T1000 (cell line): ENCODE data around the gene CIAO2B.
"Not testable (repeated sequence)": the region's sequence is repeated elsewhere in the genome, so short reads cannot be mapped to it uniquely, and the experiment has no call there.

Experiments
- DNase-seq: peaks from one replicate; lab custom pipeline; 2025; ENCODE audit warnings: mixed read lengths; lab: John Stamatoyannopoulos, UW

Gene CIAO2B

GRCh38 chr16:66955363-66956153 is 21.4 kb upstream of the CIAO2B start:
- DNase-seq = not testable (repeated sequence)

DNA sequence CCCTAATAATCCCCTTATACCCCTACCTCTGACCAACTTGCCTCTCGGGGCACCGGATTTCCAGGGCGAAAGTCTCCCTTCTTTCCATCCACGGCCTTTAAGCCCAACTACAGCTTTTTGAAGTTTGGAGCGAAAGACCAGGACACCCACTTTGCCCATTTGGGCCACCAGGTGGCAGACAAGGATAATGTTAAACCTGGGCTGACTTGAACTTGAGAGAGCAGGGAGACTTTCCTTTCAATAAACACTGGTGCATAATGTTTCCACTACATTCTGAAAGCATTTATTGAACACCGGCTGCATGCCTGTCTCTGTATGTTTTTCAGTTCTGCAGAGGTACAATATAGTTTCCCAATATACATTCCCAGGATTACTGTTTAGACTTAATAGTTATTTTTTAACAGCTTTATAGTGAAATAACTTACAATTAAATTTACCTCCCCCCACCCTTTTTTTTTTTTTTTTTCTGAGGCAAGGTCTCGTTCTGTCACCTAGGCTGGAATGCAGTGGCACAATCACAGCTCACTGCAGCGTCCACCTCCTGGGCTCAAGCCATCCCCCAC is 20.0 kb upstream of the CIAO2B start:
- peak; percentile 29 for DNase-seq

DNA sequence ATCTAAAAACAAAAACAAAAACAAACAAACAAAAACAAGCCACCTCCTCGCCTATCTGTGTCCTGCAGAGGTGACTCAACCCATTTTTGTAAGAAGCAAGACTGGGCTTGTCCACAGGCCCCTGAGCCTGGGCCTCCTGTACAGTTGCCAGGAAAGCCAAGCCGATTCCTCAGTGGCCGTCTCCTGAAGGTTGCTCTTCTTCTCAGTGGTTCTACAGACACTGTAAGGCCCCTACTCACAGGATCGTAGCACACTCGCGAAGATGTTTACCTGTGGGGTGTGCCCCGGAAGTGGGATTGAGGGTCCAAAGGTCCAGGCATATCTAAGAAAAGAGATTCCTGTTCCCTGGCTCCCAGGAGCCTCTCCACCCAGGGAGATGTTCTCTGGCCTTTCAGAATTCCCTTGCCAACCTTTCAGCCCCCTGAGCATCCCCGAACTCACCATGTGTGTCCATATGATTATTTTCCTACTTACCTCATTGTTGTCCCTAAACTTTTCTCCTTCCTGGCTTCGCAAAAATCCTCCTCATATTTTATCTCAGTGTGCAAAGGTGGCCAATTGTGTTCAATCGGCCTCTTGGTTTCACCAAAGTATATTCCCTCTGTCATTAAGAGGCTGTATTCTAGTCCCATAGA is 19.4 kb upstream of the CIAO2B start:
- DNase-seq = no peak

DNA sequence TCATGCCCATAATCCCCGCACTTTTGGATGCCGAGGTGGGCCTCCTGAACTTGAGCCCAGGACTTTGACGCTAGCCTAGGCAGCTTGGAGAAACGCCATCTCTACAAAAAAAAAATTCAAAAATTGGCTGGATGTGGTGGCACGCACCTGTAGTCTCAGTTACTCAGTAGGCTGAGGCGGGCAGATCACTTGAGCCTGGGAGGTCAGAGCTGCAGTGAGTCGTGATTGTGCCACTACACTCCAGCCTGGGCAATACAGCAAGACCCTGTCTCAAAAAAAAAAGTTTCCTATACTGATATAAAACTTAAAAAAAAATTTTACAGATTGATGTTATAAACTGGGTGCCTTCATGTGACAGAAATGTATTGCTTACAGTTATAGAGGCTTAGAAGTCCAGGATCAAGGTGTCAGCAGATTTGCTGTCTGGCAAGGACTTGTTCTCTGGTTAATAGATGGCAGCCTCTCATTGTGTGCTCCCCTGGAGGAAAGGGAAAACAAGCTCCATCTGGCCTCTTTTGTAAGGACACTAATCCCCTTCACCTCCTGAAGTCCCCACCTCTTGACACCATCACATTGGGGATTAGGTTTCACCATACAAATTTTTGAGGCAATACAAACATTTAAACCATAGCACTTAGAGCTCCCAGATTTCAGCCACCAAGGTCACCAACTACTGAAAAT is 18.4 kb upstream of the CIAO2B start:
- no peak for DNase-seq

- DNase-seq = no peak
Measured at GRCh38 chr16:66950971-66951790, 17.0 kb upstream of the CIAO2B start.

DNA sequence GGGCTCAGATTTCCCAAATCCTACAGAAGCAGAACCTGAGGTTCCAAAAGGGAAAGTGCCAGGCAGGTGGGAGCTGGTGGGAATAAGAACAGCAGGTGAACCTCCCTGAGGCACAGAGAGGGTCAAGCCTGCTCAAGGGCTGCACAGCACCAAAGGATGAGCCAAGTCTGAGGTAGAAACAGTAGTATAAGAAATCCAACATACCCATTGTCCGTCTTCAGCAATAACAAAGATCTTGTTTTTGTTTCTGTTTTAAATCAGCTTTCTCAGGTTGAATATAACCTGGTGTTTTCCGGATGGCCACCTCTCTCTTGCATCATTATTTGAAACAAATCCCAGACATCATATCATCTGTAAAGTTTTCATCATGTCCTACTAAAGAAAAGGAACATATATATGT is 16.2 kb upstream of the CIAO2B start:
- no peak for DNase-seq

GRCh38 chr16:66949472-66949871 is 15.3 kb upstream of the CIAO2B start:
- no peak for DNase-seq

GRCh38 chr16:66948837-66949225 is 14.6 kb upstream of the CIAO2B start:
- DNase-seq = no peak

DNA sequence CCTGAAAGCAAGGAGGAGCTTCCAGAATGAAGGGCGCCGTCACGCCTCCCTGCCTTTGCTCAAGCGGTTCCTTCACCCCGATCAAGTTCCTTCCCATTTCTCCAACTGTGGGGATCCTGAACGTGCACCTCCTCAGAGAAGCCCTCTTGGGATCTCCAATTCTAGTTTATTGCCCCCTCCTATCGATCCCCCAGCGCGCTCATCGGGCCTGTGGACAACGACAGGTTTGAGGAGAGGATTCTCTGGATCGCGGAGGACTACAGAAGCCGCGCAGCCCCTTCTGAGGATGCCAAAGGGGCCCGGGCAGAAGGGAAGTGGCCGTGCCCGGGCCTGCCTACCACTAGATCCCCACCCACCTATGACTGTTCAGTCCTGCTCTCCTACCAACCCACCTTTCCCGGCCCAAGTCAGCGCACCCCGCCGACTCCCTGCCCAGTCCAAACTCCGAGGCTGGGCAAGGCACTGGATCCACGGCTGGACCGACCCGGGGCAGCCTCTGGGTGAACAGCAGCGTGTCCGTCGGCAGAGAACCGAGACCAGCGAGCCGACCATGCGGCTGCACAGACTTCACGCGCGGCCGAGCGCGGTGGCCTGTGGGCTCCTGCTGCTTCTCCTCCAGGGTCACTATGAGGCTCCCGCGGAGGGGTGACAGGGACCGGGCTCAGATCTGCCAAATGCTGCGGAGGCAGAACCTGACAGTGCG is 14.1 kb upstream of the CIAO2B start:
- no peak for DNase-seq

- peak; percentile 49 for DNase-seq
Measured at GRCh38 chr16:66947302-66948065, 13.3 kb upstream of the CIAO2B start.

GRCh38 chr16:66946974-66947301 is 12.7 kb upstream of the CIAO2B start:
- no peak for DNase-seq

DNA sequence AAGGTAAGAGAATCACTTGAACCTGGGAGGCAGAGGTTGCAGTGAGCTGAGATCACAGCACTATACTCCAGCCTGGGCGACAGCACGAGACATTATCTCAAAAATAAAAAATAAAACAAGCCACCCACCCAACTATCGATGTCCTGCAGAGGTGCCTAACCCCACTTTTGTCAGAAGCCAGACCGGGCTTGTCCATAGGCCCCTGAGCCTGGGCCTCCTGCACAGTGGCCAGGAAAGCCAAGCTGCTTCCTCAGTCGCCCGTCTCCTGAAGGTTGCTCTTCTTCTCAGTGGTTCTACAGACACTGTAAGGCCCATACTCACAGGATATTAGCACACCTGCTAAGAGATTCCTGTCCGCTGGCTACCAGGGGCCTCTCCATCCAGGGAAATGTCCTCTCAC is 12.3 kb upstream of the CIAO2B start:
- DNase-seq = no peak

DNA sequence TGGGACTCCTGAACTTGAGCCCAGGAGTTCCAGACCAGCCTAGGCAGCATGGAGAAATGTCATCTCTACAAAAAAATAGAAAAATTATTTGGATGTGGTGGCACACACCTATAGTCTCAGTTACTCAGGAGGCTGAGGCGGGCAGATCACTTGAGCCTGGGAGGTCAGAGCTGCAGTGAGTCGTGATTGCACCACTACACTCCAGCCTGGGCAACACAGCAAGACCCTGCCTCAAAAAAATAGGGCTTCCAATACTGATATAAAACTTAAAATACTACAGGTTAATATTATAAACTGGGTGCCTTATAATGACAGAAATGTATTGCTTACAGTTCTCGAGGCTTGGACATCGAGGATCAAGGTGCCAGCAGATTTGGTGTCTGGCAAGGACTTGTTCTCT is 11.7 kb upstream of the CIAO2B start:
- no peak for DNase-seq

GRCh38 chr16:66944971-66945370 is 10.8 kb upstream of the CIAO2B start:
- DNase-seq = not testable (repeated sequence)

- no peak for DNase-seq
Measured at GRCh38 chr16:66944054-66944441, 9.8 kb upstream of the CIAO2B start.

DNA sequence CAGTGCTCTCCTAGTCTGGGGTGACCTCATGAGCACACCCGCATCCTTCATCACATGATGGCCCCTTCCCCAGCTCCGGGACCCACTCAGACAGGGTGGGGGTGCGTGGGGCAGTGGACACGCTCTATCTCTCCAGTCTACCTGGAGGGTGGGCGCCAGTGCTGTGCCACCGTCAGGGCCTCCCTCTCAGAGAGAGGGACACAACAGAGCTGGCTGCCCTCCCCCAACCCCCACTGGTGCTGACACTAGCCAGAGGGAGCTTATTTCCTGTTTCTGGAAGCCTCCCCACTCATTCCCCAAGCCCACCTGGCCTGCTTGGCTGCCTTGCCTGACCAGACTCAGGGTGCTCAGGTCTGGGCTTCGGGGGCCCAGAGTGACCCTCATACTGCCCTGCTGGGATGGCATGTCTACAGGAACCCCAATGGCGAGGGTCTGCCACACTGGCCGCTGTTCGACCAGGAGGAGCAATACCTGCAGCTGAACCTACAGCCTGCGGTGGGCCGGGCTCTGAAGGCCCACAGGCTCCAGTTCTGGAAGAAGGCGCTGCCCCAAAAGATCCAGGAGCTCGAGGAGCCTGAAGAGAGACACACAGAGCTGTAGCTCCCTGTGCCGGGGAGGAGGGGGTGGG is 9.3 kb upstream of the CIAO2B start:
- no peak for DNase-seq

- no peak for DNase-seq
Measured at GRCh38 chr16:66942981-66943380, 8.8 kb upstream of the CIAO2B start.

GRCh38 chr16:66940236-66940635 is 6.0 kb upstream of the CIAO2B start:
- no peak for DNase-seq

GRCh38 chr16:66939366-66939765 is 5.2 kb upstream of the CIAO2B start:
- DNase-seq = no peak

DNA sequence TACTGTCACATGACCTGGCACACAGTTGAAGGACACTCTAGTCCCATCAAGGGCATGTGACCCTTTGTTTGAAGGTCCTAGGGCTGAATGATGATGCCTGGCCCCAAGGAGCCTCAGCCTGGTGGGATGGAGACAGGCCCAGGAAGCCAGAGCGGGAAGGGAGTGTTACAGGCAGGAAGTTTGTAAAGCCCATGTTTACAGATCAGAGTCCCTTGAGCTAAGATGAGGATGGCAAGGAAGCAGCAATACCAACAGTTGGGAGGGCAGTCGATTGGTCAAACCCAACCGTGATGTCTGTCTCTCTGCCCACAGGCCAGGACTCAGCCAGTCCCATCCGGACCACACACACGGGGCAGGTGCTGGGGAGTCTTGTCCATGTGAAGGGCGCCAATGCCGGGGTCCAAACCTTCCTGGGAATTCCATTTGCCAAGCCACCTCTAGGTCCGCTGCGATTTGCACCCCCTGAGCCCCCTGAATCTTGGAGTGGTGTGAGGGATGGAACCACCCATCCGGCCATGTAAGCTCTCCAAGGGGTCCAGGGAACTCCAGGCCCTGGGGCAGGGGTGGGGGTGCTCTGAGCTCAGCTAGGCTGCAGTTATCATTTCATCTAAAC is 3.6 kb upstream of the CIAO2B start:
- DNase-seq = no peak
